HG03064 (cell line): ENCODE data around the gene SEMA3A.
"Not testable (repeated sequence)": the region's sequence is repeated elsewhere in the genome, so short reads cannot be mapped to it uniquely, and the experiment has no call there.

Experiments used
- ATAC-seq: cut with Tn5 transposase; IDR thresholded peaks from one replicate; pipeline ENCODE4 v1.9.1; 2021; ENCODE audit warnings: low read depth; ENCODE audit not compliant: unreplicated experiment

SEMA3A gene

GRCh38 chr7:84076219-84076618, 118.4 kb downstream of the SEMA3A start:
- no peak for ATAC-seq

GRCh38 chr7:84073186-84073875, 121.3 kb downstream of the SEMA3A start:
- ATAC-seq: no peak

GRCh38 chr7:84070770-84071169, 123.8 kb downstream of the SEMA3A start:
- ATAC-seq: no peak

GRCh38 chr7:84069999-84070500, 124.5 kb downstream of the SEMA3A start:
- ATAC-seq: no peak

GRCh38 chr7:84069033-84069432, 125.6 kb downstream of the SEMA3A start:
- no peak for ATAC-seq

GRCh38 chr7:84062489-84062901, 132.1 kb downstream of the SEMA3A start:
- ATAC-seq: not testable (repeated sequence)

GRCh38 chr7:84060760-84061261, 133.8 kb downstream of the SEMA3A start:
- no peak for ATAC-seq

- no peak for ATAC-seq
Observed at GRCh38 chr7:84060000-84060399, 134.6 kb downstream of the SEMA3A start.

GRCh38 chr7:84058311-84059076, 136.1 kb downstream of the SEMA3A start:
- ATAC-seq: no peak

- ATAC-seq: no peak
Observed at GRCh38 chr7:84057576-84057975, 137.0 kb downstream of the SEMA3A start.

GRCh38 chr7:84055904-84056605, 138.5 kb downstream of the SEMA3A start:
- no peak for ATAC-seq

- not testable (repeated sequence) for ATAC-seq
Observed at GRCh38 chr7:84055199-84055598, 139.4 kb downstream of the SEMA3A start.

GRCh38 chr7:84049071-84049836, 145.3 kb downstream of the SEMA3A start:
- no peak for ATAC-seq

- ATAC-seq: no peak
Observed at GRCh38 chr7:84047085-84047484, 147.5 kb downstream of the SEMA3A start.

GRCh38 chr7:84044834-84045233, 149.8 kb downstream of the SEMA3A start:
- no peak for ATAC-seq

- no peak for ATAC-seq
Observed at GRCh38 chr7:84043661-84044191, 150.9 kb downstream of the SEMA3A start.

- ATAC-seq: no peak
Observed at GRCh38 chr7:84042110-84042539, 152.5 kb downstream of the SEMA3A start.

GRCh38 chr7:84041649-84042048, 152.9 kb downstream of the SEMA3A start:
- ATAC-seq: no peak

GRCh38 chr7:84040355-84040754, 154.2 kb downstream of the SEMA3A start:
- ATAC-seq: no peak

- ATAC-seq: no peak
Observed at GRCh38 chr7:84039432-84039831, 155.2 kb downstream of the SEMA3A start.
